HEK293 (cell line): ENCODE data around the gene SPTSSB.

Experiments used
- CTCF ChIA-PET: fragments of 350-600 bp; formaldehyde crosslinking; extraction: SDS; loops from one replicate; lab custom pipeline; 2021; ENCODE audit warnings: antibody characterized with exemption; lab: Yijun Ruan, JAX
- POLR2A ChIA-PET: fragments of 300-600 bp; formaldehyde crosslinking; extraction: SDS; loops from one replicate; lab custom pipeline; 2020; ENCODE audit warnings: antibody characterized with exemption, inconsistent platforms; lab: Yijun Ruan, JAX
- H3K27ac ChIP-seq: fragments of 200-500 bp; sonication (Bioruptor generic); 2 replicates; pipeline ENCODE4 v1.5.1; 2014; ENCODE audit warnings: low read depth, low read length, control low read depth, inconsistent platforms; ENCODE audit errors: extremely low read depth
- H3K36me3 ChIP-seq, 2 experiments: fragments of 200-500 bp in 1 of 2; sonication (Bioruptor generic) in 1 of 2; 1 replicate in 1 of 2; 2 replicates in 1 of 2; pipeline ENCODE4 v1.5.1; 2014 to 2017; ENCODE audit warnings: inconsistent platforms in 2 of 2, low read length in 2 of 2; ENCODE audit not compliant: control insufficient read depth in 2 of 2, insufficient read depth in 1 of 2
- H3K4me1 ChIP-seq: fragments of 200-500 bp; sonication (Bioruptor generic); 2 replicates; pipeline ENCODE4 v1.5.1; 2014; ENCODE audit warnings: mild to moderate bottlenecking, low read length, inconsistent platforms; ENCODE audit not compliant: control insufficient read depth, insufficient read depth
- H3K4me3 ChIP-seq: 2 replicates; pipeline ENCODE4 v1.5.1; 2011; ENCODE audit warnings: low read depth, mild to moderate bottlenecking, control low read depth, low read length, moderate library complexity
- H3K9me3 ChIP-seq: fragments of 200-500 bp; sonication (Bioruptor generic); 2 replicates; pipeline ENCODE4 v1.5.1; 2014; ENCODE audit warnings: low read depth, low read length, inconsistent platforms; ENCODE audit not compliant: control insufficient read depth, insufficient read depth
- EGR2 ChIP-seq: fragments of 450-650 bp; formaldehyde crosslinking; IDR thresholded peaks from 2 replicates; pipeline ENCODE4 v1.5.1; 2016; ENCODE audit warnings: low read depth, missing biosample characterization, missing genetic modification characterization
- KLF10 ChIP-seq: fragments of 450-650 bp; IDR thresholded peaks from 2 replicates; pipeline ENCODE4 v1.5.1; 2018; ENCODE audit warnings: missing biosample characterization, mild to moderate bottlenecking, missing genetic modification characterization
- KLF16 ChIP-seq: fragments of 450-650 bp; formaldehyde crosslinking; IDR thresholded peaks from 2 replicates; pipeline ENCODE4 v1.5.1; 2017; ENCODE audit warnings: missing biosample characterization, missing genetic modification characterization
- RBAK ChIP-seq: fragments of 450-650 bp; formaldehyde crosslinking; IDR thresholded peaks from 2 replicates; pipeline ENCODE4 v1.5.1; 2016; ENCODE audit warnings: missing biosample characterization, missing genetic modification characterization
- TRIM28 ChIP-seq: IDR thresholded peaks from 2 replicates; pipeline ENCODE4 v1.6.1; 2011; ENCODE audit warnings: low read length, control low read depth, borderline replicate concordance
- WT1 ChIP-seq: fragments of 450-650 bp; formaldehyde crosslinking; IDR thresholded peaks from 2 replicates; pipeline ENCODE4 v1.5.1; 2016; ENCODE audit warnings: missing biosample characterization, missing genetic modification characterization
- YY1 ChIP-seq: fragments of 450-650 bp; formaldehyde crosslinking; IDR thresholded peaks from 2 replicates; pipeline ENCODE4 v1.5.1; 2018; ENCODE audit warnings: missing biosample characterization, missing genetic modification characterization
- ZBTB21 ChIP-seq: fragments of 450-650 bp; formaldehyde crosslinking; IDR thresholded peaks from 2 replicates; pipeline ENCODE4 v1.5.1; 2017; ENCODE audit warnings: missing biosample characterization, missing genetic modification characterization
- ZNF202 ChIP-seq: fragments of 450-650 bp; formaldehyde crosslinking; IDR thresholded peaks from 2 replicates; pipeline ENCODE4 v1.5.1; 2016; ENCODE audit warnings: missing biosample characterization, missing genetic modification characterization, borderline replicate concordance
- ZNF211 ChIP-seq: fragments of 450-650 bp; formaldehyde crosslinking; IDR thresholded peaks from 2 replicates; pipeline ENCODE4 v1.5.1; 2016; ENCODE audit warnings: low read depth, missing biosample characterization, missing genetic modification characterization
- ZNF292 ChIP-seq: fragments of 450-650 bp; formaldehyde crosslinking; IDR thresholded peaks from 2 replicates; pipeline ENCODE4 v1.5.1; 2016; ENCODE audit warnings: low read depth, missing biosample characterization, missing genetic modification characterization, borderline replicate concordance
- ZNF311 ChIP-seq: fragments of 450-650 bp; formaldehyde crosslinking; IDR thresholded peaks from 2 replicates; pipeline ENCODE4 v1.5.1; 2017; ENCODE audit warnings: missing biosample characterization, missing genetic modification characterization, borderline replicate concordance
- ZNF350 ChIP-seq: fragments of 450-650 bp; formaldehyde crosslinking; IDR thresholded peaks from 2 replicates; pipeline ENCODE4 v1.5.0; 2017; ENCODE audit warnings: missing biosample characterization, mild to moderate bottlenecking, missing genetic modification characterization
- ZNF391 ChIP-seq: fragments of 450-650 bp; formaldehyde crosslinking; IDR thresholded peaks from 2 replicates; pipeline ENCODE4 v1.5.1; 2016; ENCODE audit warnings: low read depth, missing biosample characterization, missing genetic modification characterization, borderline replicate concordance
- ZNF544 ChIP-seq: fragments of 450-650 bp; formaldehyde crosslinking; IDR thresholded peaks from 2 replicates; pipeline ENCODE4 v1.5.0; 2017; ENCODE audit warnings: missing biosample characterization, missing genetic modification characterization
- ZNF558 ChIP-seq: fragments of 450-650 bp; formaldehyde crosslinking; IDR thresholded peaks from 2 replicates; pipeline ENCODE4 v1.5.1; 2016; ENCODE audit warnings: missing biosample characterization, missing genetic modification characterization
- ZNF629 ChIP-seq: fragments of 450-650 bp; formaldehyde crosslinking; IDR thresholded peaks from 2 replicates; pipeline ENCODE4 v1.5.1; 2017; ENCODE audit warnings: missing biosample characterization, missing genetic modification characterization
- ZNF76 ChIP-seq: fragments of 450-650 bp; formaldehyde crosslinking; IDR thresholded peaks from 2 replicates; pipeline ENCODE4; 2016; ENCODE audit warnings: low read depth, missing biosample characterization, missing genetic modification characterization, borderline replicate concordance
- ZXDB ChIP-seq: fragments of 450-650 bp; formaldehyde crosslinking; IDR thresholded peaks from 2 replicates; pipeline ENCODE4 v1.5.1; 2016; ENCODE audit warnings: missing biosample characterization, missing genetic modification characterization
- TF ChIP-seq, protein P1 (sequence below): fragments of 450-650 bp; formaldehyde crosslinking; IDR thresholded peaks from 2 replicates; pipeline ENCODE4 v1.5.1; 2016; ENCODE audit warnings: missing biosample characterization, missing genetic modification characterization
- TF ChIP-seq, protein P2 (sequence below): fragments of 450-650 bp; formaldehyde crosslinking; IDR thresholded peaks from 2 replicates; pipeline ENCODE4 v1.5.1; 2016; ENCODE audit warnings: missing biosample characterization, missing genetic modification characterization
- TF ChIP-seq, protein P3 (sequence below): IDR thresholded peaks from 2 replicates; pipeline ENCODE4 v1.6.1; 2011; ENCODE audit warnings: mild to moderate bottlenecking, low read depth, low read length, borderline replicate concordance
- TF ChIP-seq, protein P4 (sequence below): fragments of 450-650 bp; formaldehyde crosslinking; IDR thresholded peaks from 2 replicates; pipeline ENCODE4 v1.5.1; 2017; ENCODE audit warnings: missing biosample characterization, mild to moderate bottlenecking, missing genetic modification characterization, moderate library complexity
- TF ChIP-seq, protein P5 (sequence below): fragments of 450-650 bp; formaldehyde crosslinking; IDR thresholded peaks from 2 replicates; pipeline ENCODE4 v1.5.1; 2017; ENCODE audit warnings: missing biosample characterization, missing genetic modification characterization

Gene SPTSSB

DNA sequence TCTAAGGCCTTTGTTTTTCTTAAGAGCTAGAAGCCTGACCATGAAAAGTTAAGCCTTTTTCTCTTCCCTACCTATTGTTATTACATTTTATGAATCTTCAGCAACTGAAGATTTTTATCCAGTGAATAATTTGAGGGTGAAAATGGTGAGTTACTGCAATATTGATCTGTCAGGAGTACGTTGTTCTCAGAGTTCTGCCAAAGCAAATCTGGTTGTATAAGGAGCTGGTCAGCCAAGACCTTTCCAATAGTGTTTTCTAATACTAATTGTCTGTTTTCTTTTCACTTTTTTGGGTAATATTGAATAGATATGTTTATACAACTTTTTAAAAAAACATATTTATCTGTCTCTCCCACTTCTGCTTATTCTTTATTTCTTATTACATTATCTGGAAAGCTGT, 15.0 kb downstream of the SPTSSB start:
- CTCF ChIA-PET = interaction anchor here (0.6 kb wide), 1 partner anchor 46 kb away, joined by 3 read pairs; no protein-coding TSS in a partner anchor

DNA sequence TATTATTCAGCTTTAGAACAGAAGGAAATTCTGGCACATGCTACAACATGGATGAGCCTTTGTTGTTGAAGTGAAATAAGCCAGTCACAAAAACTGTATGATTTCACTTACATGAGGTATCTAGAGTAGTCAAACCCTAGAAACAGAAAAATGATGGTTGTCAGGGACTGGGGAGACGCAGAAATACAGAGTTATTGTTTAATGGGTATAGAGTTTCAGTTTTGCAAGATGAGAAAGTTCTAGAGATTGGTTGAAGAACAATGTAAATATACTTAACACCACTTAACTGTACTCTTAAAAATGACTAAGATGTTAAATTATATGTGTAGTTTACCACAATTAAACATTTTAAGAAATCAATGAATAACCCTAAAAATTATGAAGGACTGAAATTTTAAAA, 15.8 kb downstream of the SPTSSB start:
- H3K9me3 ChIP-seq = no peaks in the 10 kb centered on the region
- TF ChIP-seq, protein P1, sequence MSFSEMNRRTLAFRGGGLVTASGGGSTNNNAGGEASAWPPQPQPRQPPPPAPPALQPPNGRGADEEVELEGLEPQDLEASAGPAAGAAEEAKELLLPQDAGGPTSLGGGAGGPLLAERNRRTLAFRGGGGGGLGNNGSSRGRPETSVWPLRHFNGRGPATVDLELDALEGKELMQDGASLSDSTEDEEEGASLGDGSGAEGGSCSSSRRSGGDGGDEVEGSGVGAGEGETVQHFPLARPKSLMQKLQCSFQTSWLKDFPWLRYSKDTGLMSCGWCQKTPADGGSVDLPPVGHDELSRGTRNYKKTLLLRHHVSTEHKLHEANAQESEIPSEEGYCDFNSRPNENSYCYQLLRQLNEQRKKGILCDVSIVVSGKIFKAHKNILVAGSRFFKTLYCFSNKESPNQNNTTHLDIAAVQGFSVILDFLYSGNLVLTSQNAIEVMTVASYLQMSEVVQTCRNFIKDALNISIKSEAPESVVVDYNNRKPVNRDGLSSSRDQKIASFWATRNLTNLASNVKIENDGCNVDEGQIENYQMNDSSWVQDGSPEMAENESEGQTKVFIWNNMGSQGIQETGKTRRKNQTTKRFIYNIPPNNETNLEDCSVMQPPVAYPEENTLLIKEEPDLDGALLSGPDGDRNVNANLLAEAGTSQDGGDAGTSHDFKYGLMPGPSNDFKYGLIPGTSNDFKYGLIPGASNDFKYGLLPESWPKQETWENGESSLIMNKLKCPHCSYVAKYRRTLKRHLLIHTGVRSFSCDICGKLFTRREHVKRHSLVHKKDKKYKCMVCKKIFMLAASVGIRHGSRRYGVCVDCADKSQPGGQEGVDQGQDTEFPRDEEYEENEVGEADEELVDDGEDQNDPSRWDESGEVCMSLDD (tag by site-specific recombination) = no peak
- TF ChIP-seq ZNF544 (tag by site-specific recombination) (no peak), WT1 (tag by site-specific recombination) (no peak), ZNF629 (tag by site-specific recombination) (no peak), TRIM28 (no peak), ZNF558 (tag by site-specific recombination) (no peak), ZNF311 (tag by site-specific recombination) (no peak), ZNF76 (tag by site-specific recombination) (no peak), ZNF350 (tag by site-specific recombination) (no peak)
- TF ChIP-seq, protein P2, sequence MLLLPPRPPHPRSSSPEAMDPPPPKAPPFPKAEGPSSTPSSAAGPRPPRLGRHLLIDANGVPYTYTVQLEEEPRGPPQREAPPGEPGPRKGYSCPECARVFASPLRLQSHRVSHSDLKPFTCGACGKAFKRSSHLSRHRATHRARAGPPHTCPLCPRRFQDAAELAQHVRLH (tag by site-specific recombination) = no peak
- ChIA-PET POLR2A (no interaction called here), CTCF (interaction anchor here (1.2 kb wide), 1 partner anchor 16 kb away, joined by 3 read pairs; no protein-coding TSS in a partner anchor)
- no peaks in the 10 kb centered on the region for H3K36me3 ChIP-seq
- H3K4me3 ChIP-seq = no peak overlapping the region
- no peaks in the 10 kb centered on the region for H3K4me1 ChIP-seq
- no peak overlapping the region for H3K27ac ChIP-seq

More for the DNA sequence above, 15.0 kb downstream of the SPTSSB start:
- Histone ChIP-seq H3K36me3 (no peaks in the 10 kb centered on the region), H3K9me3 (no peaks in the 10 kb centered on the region), H3K4me3 (no peak overlapping the region), H3K27ac (no peak overlapping the region), H3K4me1 (no peaks in the 10 kb centered on the region)
- TF ChIP-seq ZXDB (no peak), ZBTB21 (tag by site-specific recombination) (no peak), ZNF211 (no peak), ZNF391 (no peak), ZNF202 (tag by site-specific recombination) (no peak)
- TF ChIP-seq, protein P3, sequence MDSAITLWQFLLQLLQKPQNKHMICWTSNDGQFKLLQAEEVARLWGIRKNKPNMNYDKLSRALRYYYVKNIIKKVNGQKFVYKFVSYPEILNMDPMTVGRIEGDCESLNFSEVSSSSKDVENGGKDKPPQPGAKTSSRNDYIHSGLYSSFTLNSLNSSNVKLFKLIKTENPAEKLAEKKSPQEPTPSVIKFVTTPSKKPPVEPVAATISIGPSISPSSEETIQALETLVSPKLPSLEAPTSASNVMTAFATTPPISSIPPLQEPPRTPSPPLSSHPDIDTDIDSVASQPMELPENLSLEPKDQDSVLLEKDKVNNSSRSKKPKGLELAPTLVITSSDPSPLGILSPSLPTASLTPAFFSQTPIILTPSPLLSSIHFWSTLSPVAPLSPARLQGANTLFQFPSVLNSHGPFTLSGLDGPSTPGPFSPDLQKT = no peak
- POLR2A ChIA-PET = no interaction called here

DNA sequence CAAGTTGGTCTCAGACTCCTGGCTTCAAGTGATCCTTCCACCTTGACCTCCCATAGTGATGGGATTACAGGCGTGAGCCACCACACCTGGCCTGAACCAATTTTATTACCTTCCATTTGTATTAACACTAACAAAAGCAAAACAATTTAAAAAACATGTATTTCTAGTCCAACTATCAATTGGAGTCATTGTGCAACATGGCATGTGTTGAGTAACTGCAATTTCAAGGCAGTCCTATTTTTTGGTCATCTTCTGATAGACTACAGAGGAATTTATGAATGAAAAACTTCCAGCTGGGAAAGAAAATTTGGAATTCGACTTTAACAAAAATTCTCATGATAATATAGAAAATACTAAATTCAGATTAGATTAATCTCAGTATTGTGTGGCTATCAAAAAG, 16.8 kb downstream of the SPTSSB start:
- CTCF ChIA-PET = interaction anchor here (1.2 kb wide), 1 partner anchor 17 kb away, joined by 3 read pairs; no protein-coding TSS in a partner anchor
- Histone ChIP-seq H3K9me3 (no peaks in the 10 kb centered on the region), H3K4me1 (peaks cover 1% of the 10 kb centered on the region; the same call in 1 of the 2 replicates), H3K36me3 (no peaks in the 10 kb centered on the region), H3K4me3 (no peak overlapping the region), H3K27ac (no peak overlapping the region)
- TF ChIP-seq KLF16 (tag by site-specific recombination) = no peak
- TF ChIP-seq YY1 (tag by site-specific recombination) = no peak
- TF ChIP-seq, protein P4, sequence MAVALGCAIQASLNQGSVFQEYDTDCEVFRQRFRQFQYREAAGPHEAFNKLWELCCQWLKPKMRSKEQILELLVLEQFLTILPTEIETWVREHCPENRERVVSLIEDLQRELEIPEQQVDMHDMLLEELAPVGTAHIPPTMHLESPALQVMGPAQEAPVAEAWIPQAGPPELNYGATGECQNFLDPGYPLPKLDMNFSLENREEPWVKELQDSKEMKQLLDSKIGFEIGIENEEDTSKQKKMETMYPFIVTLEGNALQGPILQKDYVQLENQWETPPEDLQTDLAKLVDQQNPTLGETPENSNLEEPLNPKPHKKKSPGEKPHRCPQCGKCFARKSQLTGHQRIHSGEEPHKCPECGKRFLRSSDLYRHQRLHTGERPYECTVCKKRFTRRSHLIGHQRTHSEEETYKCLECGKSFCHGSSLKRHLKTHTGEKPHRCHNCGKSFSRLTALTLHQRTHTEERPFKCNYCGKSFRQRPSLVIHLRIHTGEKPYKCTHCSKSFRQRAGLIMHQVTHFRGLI (tag by site-specific recombination) = no peak
- no peak for TF ChIP-seq KLF10
- TF ChIP-seq RBAK (tag by site-specific recombination) = no peak
- no peak for TF ChIP-seq ZNF292 (tag by site-specific recombination)
- no peak for TF ChIP-seq EGR2
- TF ChIP-seq, protein P5, sequence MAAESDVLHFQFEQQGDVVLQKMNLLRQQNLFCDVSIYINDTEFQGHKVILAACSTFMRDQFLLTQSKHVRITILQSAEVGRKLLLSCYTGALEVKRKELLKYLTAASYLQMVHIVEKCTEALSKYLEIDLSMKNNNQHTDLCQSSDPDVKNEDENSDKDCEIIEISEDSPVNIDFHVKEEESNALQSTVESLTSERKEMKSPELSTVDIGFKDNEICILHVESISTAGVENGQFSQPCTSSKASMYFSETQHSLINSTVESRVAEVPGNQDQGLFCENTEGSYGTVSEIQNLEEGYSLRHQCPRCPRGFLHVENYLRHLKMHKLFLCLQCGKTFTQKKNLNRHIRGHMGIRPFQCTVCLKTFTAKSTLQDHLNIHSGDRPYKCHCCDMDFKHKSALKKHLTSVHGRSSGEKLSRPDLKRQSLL (tag by site-specific recombination) = no peak
- POLR2A ChIA-PET = no interaction called here
